Measurements from ENCODE around the gene CHKA.

DNA sequence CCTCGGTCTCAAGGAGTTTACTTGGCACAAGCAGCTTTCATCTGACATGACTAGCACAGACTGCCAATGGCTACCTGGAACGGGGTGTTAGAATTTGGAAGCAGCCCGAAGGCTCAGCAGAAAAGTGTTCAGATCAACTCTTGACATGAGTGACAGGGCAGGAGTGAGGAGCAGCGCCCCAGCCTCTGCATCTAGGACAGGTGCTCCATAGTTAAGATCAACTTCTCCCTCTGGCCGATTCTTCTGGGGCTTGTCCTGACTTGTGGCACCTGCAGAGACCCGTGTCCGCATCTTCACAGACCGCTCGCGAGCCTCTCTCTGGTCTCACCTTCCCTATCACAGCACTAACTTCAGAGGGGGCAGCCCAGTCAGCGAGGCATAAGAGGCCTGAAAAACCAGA is 42.5 kb upstream of the CHKA start:
- no peak for TF ChIP-seq CTCF (IDR thresholded peaks at IDR 0.05; ENCODE audit: borderline replicate concordance, extremely low read depth, low read length, poor library complexity, severe bottlenecking)
- TF ChIP-seq EZH2 (IDR thresholded peaks at IDR 0.05; ENCODE audit: borderline replicate concordance, low read depth, low read length, severe bottlenecking) = no peak

Measured in DND-41 (cell line).